Activated CD8-positive, alpha-beta memory T cell treated with anti-CD3 and anti-CD28 coated beads for 1 hour (primary cell): ENCODE measurements around the gene PHC2.
"Not testable (repeated sequence)": the region's sequence is repeated elsewhere in the genome, so short reads cannot be mapped to it uniquely, and the experiment has no call there.

Source experiments
- DNase-seq, 2 donors: peaks; one replicate each; pipeline ENCODE4 v3.0.0-alpha.2; 2020; ENCODE audit warnings: low read depth in 1 of 2; ENCODE audit errors: extremely low read depth in 1 of 2

Gene PHC2

GRCh38 chr1:33320619-33321165 is 110.2 kb downstream of the PHC2 start, which contains the start of gene A3GALT2:
TSS of gene A3GALT2 (minus strand) at chr1:33321098. CDS start at chr1:33321098, 0 bp downstream.
- DNase-seq = no peak

- no peak for DNase-seq
These were observed 110.8 kb downstream of the PHC2 start for GRCh38 chr1:33319949-33320618.

GRCh38 chr1:33319186-33319948 is 111.5 kb downstream of the PHC2 start:
- no peak for DNase-seq

GRCh38 chr1:33317946-33318345 is 112.9 kb downstream of the PHC2 start:
- DNase-seq = no peak

- DNase-seq = no peak
These were observed 113.5 kb downstream of the PHC2 start for GRCh38 chr1:33317354-33317753.

GRCh38 chr1:33316601-33317000 is 114.3 kb downstream of the PHC2 start:
- no peak for DNase-seq

GRCh38 chr1:33314416-33314815 is 116.5 kb downstream of the PHC2 start:
- DNase-seq = no peak

GRCh38 chr1:33312413-33312749 is 118.5 kb downstream of the PHC2 start:
- no peak for DNase-seq

- DNase-seq = no peak
These were observed 119.0 kb downstream of the PHC2 start for GRCh38 chr1:33311706-33312412.

- no peak for DNase-seq
These were observed 120.2 kb downstream of the PHC2 start for GRCh38 chr1:33310702-33311101.

- not testable (repeated sequence) for DNase-seq
These were observed 121.5 kb downstream of the PHC2 start for GRCh38 chr1:33309351-33309750.

- no peak for DNase-seq
These were observed 123.4 kb downstream of the PHC2 start for GRCh38 chr1:33307494-33307864.

- no peak for DNase-seq
These were observed 124.0 kb downstream of the PHC2 start for GRCh38 chr1:33306653-33307493.

- DNase-seq = no peak
These were observed 124.9 kb downstream of the PHC2 start for GRCh38 chr1:33305816-33306652.

- DNase-seq = no peak
These were observed 125.9 kb downstream of the PHC2 start for GRCh38 chr1:33305016-33305415.

GRCh38 chr1:33302325-33302724 is 128.6 kb downstream of the PHC2 start:
- DNase-seq = no peak

GRCh38 chr1:33301273-33301984 is 129.5 kb downstream of the PHC2 start:
- DNase-seq = no peak

GRCh38 chr1:33300673-33301072 is 130.2 kb downstream of the PHC2 start:
- no peak for DNase-seq

GRCh38 chr1:33299461-33300155 is 131.3 kb downstream of the PHC2 start:
- DNase-seq = no peak
